ENCODE results near the gene RAB1A. TPM values are rescaled to one million over a fixed set of nuclear protein-coding genes. Genes with fewer than 3 reads are reported as not detected.

Gene RAB1A
- total RNA-seq, 2 experiments from 2014 or later, result 84.7 to 85.8 TPM

DNA sequence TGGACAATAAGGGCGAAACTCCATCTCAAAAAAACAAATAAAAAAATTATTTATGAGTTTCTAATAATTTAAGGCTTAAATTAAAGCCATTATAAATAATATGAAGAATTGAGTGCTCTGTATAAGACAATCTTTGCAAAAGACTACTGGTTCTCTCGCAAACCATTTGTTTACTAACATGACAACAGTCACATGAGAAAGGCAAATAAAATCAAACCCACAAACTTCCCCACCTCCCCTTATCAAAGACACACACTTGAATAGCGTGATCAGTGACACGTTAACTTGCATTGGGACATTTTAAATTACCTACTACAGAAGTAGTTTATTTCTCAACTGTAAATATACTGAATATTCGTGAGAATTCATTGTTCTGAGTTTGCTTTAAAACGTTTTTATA is 21.1 kb downstream of the RAB1A start:
- CTCF ChIA-PET, result no interaction called here
- POLR2A ChIA-PET, result no interaction called here

DNA sequence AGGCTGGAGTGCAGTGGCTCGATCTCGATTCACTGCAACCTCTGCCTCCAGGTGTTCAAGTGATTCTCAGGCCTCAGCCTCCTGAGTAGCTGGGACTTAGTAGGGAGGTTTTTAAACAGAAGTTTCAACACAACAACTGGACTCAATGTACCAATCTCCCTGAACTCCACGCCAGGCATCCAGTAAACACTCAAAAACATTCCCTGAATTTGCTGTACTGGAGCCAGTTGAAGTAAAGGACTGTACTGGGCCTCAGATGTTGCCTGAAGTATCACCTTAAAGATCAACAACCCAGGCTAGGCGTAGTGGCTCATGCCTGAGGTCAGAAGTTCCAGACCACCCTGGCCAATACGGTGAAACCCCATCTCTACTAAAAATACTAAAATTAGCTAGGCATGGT is 22.4 kb downstream of the RAB1A start:
- ChIA-PET POLR2A (no interaction called here), CTCF (no interaction called here)

DNA sequence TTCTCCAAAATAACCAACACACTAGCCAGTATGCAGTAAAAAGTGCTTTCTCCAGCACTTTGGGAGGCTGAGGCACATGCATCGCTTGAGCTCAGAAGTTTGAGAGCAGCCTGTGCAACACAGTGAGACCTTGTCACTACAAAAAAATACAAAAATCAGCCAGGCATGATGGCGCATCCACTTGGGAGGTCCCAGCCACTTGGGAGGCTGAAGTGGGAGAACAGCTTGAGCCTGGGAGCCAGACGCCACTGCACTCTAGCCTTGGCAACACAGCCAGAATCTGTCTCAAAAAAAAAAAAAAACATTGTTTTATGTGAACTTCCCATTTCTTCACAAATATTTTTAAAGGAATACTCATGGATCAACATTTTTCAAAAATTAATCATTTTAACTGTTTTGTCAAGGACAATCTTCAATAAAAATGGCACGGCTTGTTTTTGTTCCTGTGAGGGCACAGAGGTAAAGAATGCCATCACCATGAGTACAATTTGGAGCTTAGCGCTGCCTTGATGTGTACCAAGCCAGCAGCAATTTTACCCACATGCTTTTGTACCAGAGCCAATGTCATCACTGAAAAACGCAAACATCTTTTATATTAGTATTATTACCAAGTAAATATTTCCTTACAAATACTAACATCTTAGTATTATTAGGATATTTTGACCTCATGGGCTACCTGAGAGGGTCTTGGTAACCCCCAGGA is 26.7 kb downstream of the RAB1A start:
- POLR2A ChIA-PET, result no interaction called here
- CTCF ChIA-PET, result interaction anchor here (0.7 kb wide), 1 partner anchor 127 kb away, joined by 3 read pairs; no protein-coding TSS in a partner anchor

DNA sequence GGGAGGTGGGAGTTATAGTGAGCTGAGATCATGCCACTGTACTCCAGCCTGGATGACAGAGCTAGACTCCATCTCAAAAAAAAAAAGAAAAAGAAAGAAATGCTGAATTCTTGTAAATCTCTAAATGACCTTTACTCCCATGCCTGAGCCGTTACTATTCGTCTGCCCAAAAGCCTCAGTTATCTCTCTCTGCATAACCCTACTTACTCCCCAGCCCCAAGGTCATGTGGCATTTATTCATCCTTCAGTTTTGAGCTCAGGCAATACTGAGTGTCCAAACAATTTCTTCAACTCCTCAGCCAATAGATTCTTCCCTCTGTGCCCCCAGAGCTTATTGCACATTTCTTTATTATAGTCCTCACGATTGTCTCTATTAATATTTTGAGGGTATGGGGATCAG is 28.8 kb downstream of the RAB1A start:
- ChIA-PET POLR2A (no interaction called here), CTCF (no interaction called here)

DNA sequence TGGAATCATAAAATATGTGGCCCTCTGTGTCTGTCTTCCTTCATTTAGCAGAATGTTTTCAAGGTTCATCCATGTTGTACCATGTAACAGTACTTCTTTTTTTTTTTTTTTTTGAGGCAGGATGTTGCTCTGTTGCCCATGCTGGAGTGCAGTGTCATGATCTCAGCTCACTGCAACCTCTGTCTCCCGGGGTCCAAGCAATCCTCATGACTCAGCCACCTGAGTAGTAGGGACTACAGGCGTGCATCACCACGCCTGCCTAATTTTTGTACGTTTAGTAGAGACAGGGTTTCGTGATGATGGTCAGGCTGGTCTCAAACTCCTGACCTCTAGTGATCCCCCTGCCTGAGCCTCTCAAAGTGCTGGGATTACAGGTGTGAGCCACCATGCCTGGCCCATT is 31.2 kb downstream of the RAB1A start:
- CTCF ChIA-PET, result interaction anchor here (0.6 kb wide), 1 partner anchor 120 kb away, joined by 4 read pairs; no protein-coding TSS in a partner anchor
- POLR2A ChIA-PET, result no interaction called here

DNA sequence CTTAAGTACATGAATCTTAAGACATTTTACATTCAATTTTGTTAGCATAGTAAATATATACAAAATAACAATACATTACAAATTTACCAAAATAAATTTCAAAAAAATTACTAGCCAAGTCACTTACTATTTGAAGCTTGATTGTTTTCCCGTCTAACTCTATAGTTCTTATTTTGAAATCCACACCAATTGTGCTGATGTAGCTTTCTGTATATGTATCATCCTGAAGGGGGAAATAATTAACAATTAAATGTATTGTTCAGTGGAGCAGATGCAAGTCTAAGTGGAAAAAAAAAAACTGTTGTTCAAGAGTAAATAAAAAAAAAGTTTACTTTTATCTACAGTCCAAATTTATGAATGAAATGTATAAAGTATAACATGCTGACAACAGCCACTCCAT is 32.1 kb downstream of the RAB1A start:
- ChIA-PET CTCF (interaction anchor here (0.6 kb wide), 1 partner anchor 447 kb away, joined by 4 read pairs; no protein-coding TSS in a partner anchor), POLR2A (no interaction called here)

- POLR2A ChIA-PET, result no interaction called here
- CTCF ChIA-PET, result interaction anchor here (0.6 kb wide), 1 partner anchor 448 kb away, joined by 4 read pairs; no protein-coding TSS in a partner anchor
Observed at GRCh38 chr2:65096948-65097347, 33.0 kb downstream of the RAB1A start.

DNA sequence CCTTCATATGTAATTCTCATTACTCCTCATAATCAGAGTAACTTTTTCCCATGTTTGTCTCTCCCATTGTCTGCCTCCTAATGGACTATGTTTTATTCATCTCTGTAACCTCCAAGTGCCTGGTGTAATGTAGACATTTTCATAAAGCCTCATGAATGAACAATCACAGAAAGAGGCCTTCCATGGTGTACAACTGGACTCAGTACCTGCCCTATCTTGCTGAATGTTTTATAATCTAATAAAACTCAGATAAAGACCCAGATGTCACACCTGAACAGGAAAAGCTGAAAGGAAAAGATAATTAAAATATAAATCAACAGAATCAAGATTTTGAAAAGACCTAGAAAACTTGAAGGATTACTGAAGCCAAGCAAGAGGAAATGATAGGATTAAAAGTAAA is 36.7 kb downstream of the RAB1A start:
- ChIA-PET POLR2A (no interaction called here), CTCF (interaction anchor here (0.6 to 1.3 kb wide), 2 partner anchors 42 to 93 kb away, joined by 3 to 4 read pairs; no protein-coding TSS in a partner anchor)

- CTCF ChIA-PET, result interaction anchor here (1.3 kb wide), 1 partner anchor 94 kb away, joined by 4 read pairs; no protein-coding TSS in a partner anchor
- POLR2A ChIA-PET, result no interaction called here
Observed at GRCh38 chr2:65092791-65093190, 37.1 kb downstream of the RAB1A start.

DNA sequence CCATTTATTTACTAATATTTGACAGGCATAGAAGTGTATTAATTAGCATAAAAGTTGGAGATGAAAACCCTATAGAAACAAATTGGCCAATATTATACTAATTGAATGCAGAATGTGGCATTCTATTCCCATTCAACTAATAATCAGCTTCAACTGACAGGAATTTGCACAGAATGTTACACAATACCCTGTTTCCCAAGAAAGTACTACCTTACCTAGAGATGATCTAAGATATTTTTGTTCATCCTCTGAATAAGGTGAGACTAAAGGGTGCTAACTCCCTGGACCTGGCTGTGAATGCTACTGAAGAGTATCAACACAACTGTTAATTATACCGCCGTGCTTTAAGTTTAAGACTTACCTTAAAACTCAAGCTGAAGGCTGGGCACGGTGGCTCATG is 44.8 kb downstream of the RAB1A start:
- POLR2A ChIA-PET, result no interaction called here
- CTCF ChIA-PET, result interaction anchor here (0.6 to 0.9 kb wide), 2 partner anchors 10 to 20 kb away, joined by 3 to 4 read pairs; no protein-coding TSS in a partner anchor

DNA sequence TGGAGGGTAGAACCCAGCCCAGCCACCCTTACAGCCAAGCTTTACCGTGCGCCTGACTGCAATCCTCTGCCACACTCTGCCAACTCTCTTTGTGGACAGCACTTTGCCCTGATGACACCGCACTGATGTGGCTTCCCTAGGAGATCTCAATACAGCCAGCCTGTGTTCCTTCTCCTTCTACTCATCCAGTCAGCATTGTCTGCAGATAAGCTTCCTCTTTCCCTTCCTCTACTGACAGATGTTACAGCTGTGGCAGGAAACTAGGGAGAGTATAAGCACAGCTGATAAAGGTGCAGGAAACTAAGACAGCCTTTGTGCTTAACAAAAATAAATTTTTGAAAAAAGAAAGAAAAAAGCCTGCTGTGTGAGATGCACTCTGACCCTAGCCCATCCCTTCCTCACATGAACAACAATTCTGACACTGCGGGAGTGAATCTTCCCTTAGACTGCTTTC is 48.6 kb downstream of the RAB1A start:
- ChIA-PET CTCF (no interaction called here), POLR2A (no interaction called here)

GRCh38 chr2:65079017-65079416 is 50.9 kb downstream of the RAB1A start:
- ChIA-PET CTCF (interaction anchor here (0.8 to 1.5 kb wide), 3 partner anchors 10 to 92 kb away, joined by 3 to 6 read pairs (median 4); no protein-coding TSS in a partner anchor), POLR2A (no interaction called here)

DNA sequence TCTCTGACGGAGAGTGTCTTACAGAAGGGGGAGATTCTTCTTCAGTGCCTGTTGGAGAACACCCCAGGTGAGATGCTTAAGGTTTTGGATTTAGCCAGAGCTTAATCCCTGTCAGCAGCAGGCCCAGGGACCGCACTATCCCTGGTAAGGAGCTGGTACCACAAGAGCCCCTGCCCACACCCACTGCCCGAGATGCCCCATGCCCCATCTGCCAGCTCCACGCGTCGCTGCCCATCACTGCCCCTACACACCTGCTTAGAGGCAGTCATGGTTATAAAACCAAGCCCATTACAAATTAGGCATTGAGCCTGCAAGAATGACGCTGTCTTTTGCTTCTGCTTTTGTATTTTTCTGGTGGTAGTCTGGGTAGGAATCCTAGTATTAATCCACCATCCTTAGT is 52.0 kb downstream of the RAB1A start:
- ChIA-PET POLR2A (no interaction called here), CTCF (interaction anchor here (0.9 kb wide), 1 partner anchor 10 kb away, joined by 3 read pairs; no protein-coding TSS in a partner anchor)

DNA sequence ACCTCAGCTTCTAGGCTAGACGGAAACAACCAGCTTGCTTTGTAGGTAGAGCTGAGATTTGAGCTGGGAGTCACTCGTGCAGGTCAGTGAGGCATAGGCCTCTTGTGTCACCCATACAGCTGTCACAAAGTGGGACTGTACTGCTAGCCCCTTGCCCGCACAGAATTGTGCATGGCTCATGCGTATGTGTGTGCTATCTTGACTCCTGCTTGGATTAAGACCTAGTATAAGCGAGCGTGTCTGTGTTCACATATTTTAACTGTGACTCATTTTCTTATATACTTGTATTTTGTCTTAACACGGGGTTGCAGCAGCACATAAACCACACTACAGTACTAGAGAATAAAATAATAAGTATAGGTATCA is 53.6 kb downstream of the RAB1A start:
- ChIA-PET CTCF (interaction anchor here (1.5 kb wide), 1 partner anchor 12 kb away, joined by 3 read pairs; no protein-coding TSS in a partner anchor), POLR2A (no interaction called here)

DNA sequence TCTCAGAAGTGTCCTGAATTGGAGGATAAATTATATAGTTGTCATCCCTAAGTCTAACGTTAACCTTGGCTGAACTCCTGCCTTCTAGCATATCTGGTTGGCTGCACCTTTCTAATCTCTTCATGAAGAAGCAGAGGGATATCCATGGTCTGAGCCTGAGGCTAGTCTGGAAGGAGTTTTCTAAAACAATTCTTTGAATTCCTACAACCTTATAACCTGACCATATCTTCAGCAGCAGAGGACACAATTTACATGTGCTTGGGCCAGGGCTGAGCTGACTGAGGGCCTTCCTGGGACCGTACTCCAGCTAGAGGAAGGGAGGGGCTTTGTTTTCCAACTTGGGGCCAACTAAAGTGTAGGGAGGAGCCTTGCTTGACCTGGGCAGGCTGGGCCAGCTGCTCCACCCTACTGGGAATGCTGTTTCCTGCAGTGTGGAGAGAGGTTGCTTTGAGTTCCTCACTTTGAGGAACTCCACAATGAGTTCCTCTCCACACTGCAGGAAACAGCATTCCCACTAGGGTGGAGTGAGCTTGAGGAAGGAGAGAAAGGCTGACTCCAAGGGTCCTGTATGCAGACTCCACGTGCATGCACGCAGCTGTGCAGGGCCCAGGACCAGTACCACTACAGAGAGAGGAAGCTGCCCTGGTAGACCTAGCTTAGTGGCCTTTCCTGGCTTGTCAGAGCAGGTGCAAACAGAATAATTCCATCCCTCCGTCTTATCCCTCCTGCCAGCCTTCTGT is 54.1 kb downstream of the RAB1A start:
- CTCF ChIA-PET, result interaction anchor here (1.5 kb wide), 1 partner anchor 11 kb away, joined by 3 read pairs; no protein-coding TSS in a partner anchor
- POLR2A ChIA-PET, result no interaction called here

GRCh38 chr2:65075176-65075575 is 54.7 kb downstream of the RAB1A start:
- ChIA-PET CTCF (no interaction called here), POLR2A (no interaction called here)

DNA sequence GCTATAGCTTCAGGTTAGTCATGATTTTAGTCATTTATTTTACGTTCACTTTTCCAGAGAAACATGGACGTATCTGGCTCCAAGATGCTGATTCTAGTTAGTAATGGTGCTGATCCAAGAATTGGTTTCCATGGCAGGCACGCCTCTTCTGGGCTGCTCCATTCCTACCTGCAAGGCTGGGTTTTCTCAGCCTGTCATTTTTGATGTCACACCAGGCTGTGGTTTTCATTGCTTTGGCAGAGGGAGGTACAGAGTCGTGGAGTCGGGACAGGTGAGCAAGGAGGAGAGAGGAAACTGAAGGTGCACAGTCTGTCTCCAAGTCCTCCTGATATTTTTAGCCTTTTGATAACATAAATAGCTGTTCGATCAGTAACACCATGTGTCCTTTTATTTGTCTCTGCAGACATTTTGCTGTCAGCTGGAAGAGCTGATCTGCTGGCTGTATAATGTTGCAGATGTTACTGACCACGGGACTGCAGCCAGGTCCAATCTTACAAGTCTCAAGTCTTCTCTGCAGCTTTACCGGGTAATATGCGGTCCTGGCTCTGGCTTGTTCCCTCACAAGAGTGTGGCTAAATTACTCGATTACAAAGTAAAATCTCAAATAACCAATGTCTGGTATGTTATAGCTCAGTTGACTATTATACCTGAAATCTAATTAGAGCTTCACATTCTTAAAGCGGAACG is 55.9 kb downstream of the RAB1A start:
- ChIA-PET CTCF (interaction anchor here (1.4 kb wide), 1 partner anchor 9 kb away, joined by 4 read pairs; no protein-coding TSS in a partner anchor), POLR2A (interaction anchor here (0.6 kb wide), 1 partner anchor 216 kb away, joined by 3 read pairs; no protein-coding TSS in a partner anchor)

- POLR2A ChIA-PET, result interaction anchor here (0.5 to 0.6 kb wide), 2 partner anchors 13 to 116 kb away, joined by 3 to 8 read pairs; no protein-coding TSS in a partner anchor
- CTCF ChIA-PET, result interaction anchor here (1.2 to 2.7 kb wide), 3 partner anchors 7 to 97 kb away, joined by 3 to 8 read pairs (median 4); no protein-coding TSS in a partner anchor
Observed at GRCh38 chr2:65072181-65072970, 57.5 kb downstream of the RAB1A start.

Measured in activated CD8-positive, alpha-beta memory T cell treated with anti-CD3 and anti-CD28 coated beads for 36 hours (primary cell).